ENCODE data around the gene ADISSP.

GRCh38 chr20:3786126-3786484 lies 18.6 kb upstream of the ADISSP start:
- no peak for TF ChIP-seq POLR2A (IDR thresholded peaks at IDR 0.05)
- no peak for TF ChIP-seq CTCF (IDR thresholded peaks at IDR 0.05)

Measured in thyroid gland (tissue), 4 donors.